ENCODE data around the gene AOC2. TPM values are rescaled to one million over a fixed set of nuclear protein-coding genes. Genes with fewer than 3 reads are reported as not detected.

The AOC2 gene
- total and polyA plus RNA-seq, 2 of the 13 experiments (the other 11 are each of a cell fraction or from before 2014, with no cell fraction given) = 1.2 to 3.3 TPM

GRCh38 chr17:42819939-42820535 lies 24.3 kb upstream of the AOC2 start (continued):
- TF ChIP-seq FOXJ3 (CRISPR knock-in tag; IDR thresholded peaks at IDR 0.05; ENCODE audit: borderline replicate concordance) (0 out of 2 replicates have a peak, but pooled peaks have one; percentile 22), ZNF761 (CRISPR knock-in tag; conservative IDR thresholded peaks at IDR 0.05) (no peak), HNRNPH1 (optimal IDR thresholded peaks at IDR 0.05; ENCODE audit: low read depth, low read length) (no peak), HMGXB4 (CRISPR knock-in tag; IDR thresholded peaks at IDR 0.05; ENCODE audit: borderline replicate concordance in 1 of 2, low read depth in 1 of 2) (peak; percentile 40; a peak in 2 of 4 replicates), MEIS2 (CRISPR knock-in tag; IDR thresholded peaks at IDR 0.05) (peak; percentile 48; the same call in 1 of the 2 replicates), KDM5A (IDR thresholded peaks at IDR 0.05; ENCODE audit: borderline replicate concordance, low read length) (0 out of 2 replicates have a peak, but pooled peaks have one; percentile 14), MAX (IDR thresholded peaks at IDR 0.05) (no peak), ZNF879 (CRISPR knock-in tag; IDR thresholded peaks at IDR 0.05) (no peak)

- ChIA-PET POLR2A (interaction anchor here (1.0 to 5.6 kb wide), 5 partner anchors 12 to 73 kb away, joined by 3 to 78 read pairs (median 9); partner anchors contain the start of genes PSME3, VPS25 and WNK4), CTCF (ENCODE audit: low intra/inter-chr PET ratio, low total read pairs) (no interaction called here)
- intact Hi-C loops (cut with micrococcal nuclease; ENCODE audit: unreplicated experiment) (no loop called here), in situ Hi-C loops (cut with HindIII; ENCODE audit: extremely low pct_ligation_motif_present, low pct_unique_long_range_greater_than_20kb) (loop anchor here (10.0 kb wide), 1 partner anchor 106 kb away; no protein-coding TSS in a partner anchor)
- no peaks in the 10 kb centered on the region for H4K20me1 ChIP-seq (ENCODE audit: insufficient read depth, low read length)
- 98% methylated on average over 7 of the region's 7 CpGs for WGBS (ENCODE audit: low lambda C conversion rate)
- H3K4me1 ChIP-seq (ENCODE audit: insufficient read depth, low read length) = peaks cover 40% of the 10 kb centered on the region
- H3K4me3 ChIP-seq (replicated peaks in 1 of 3; ENCODE audit: insufficient read depth in 1 of 3, low read depth in 2 of 3, low read length in 3 of 3) = no peak overlapping the region
- H2AFZ ChIP-seq (ENCODE audit: low read length) = no peak overlapping the region
- peaks cover 33 to 50% of the 10 kb centered on the region in 2 experiments for H3K36me3 ChIP-seq (replicated peaks in 1 of 2; ENCODE audit: control insufficient read depth in 1 of 2, insufficient read depth in 2 of 2, low read length in 2 of 2)
- no peak for FAIRE-seq
- BruUV-seq (replicated peaks) = no TSS peak
- no peak overlapping the region for H3K9ac ChIP-seq (ENCODE audit: insufficient read depth, low read depth, low read length)
- peaks cover 20% of the 10 kb centered on the region for H3K79me2 ChIP-seq (ENCODE audit: insufficient read depth, low read length)
- peaks cover 0 to 7% of the 10 kb centered on the region in 2 experiments; a peak in 1 of 5 replicates for H3K27me3 ChIP-seq (ENCODE audit: control insufficient read depth in 1 of 2, insufficient read depth in 2 of 2, low read length in 2 of 2)
- H3K4me2 ChIP-seq (ENCODE audit: low read depth, low read length) = no peak overlapping the region
- H3K9me3 ChIP-seq (ENCODE audit: low read length) = no peaks in the 10 kb centered on the region
- no peak for ATAC-seq
- no peak for DNase-seq (ENCODE audit: low spot score)
- no peak overlapping the region for H3K27ac ChIP-seq (ENCODE audit: extremely low read length, insufficient read depth, low read length)
- TF ChIP-seq NFATC3 (CRISPR knock-in tag; IDR thresholded peaks at IDR 0.05) (no peak), BORCS8-MEF2B (CRISPR knock-in tag; IDR thresholded peaks at IDR 0.05) (no peak), ATF7 (IDR thresholded peaks at IDR 0.05) (no peak), ATF7 (CRISPR knock-in tag; IDR thresholded peaks at IDR 0.05) (no peak), ZSCAN20 (CRISPR knock-in tag; IDR thresholded peaks at IDR 0.05; ENCODE audit: borderline replicate concordance) (no peak), ZNF776 (CRISPR knock-in tag; IDR thresholded peaks at IDR 0.05) (no peak), CREM (IDR thresholded peaks at IDR 0.05) (no peak), CREM (CRISPR knock-in tag; IDR thresholded peaks at IDR 0.05) (no peak), HNF1A (IDR thresholded peaks at IDR 0.05; ENCODE audit: low read depth) (no peak), HNF1A (CRISPR knock-in tag; IDR thresholded peaks at IDR 0.05; ENCODE audit: borderline replicate concordance) (no peak), PAF1 (CRISPR knock-in tag; IDR thresholded peaks at IDR 0.05) (no peak)
Measured at GRCh38 chr17:42821176-42821575, 23.2 kb upstream of the AOC2 start.

Data from HepG2 (cell line).